ENCODE results near the gene IQSEC1.

DNA sequence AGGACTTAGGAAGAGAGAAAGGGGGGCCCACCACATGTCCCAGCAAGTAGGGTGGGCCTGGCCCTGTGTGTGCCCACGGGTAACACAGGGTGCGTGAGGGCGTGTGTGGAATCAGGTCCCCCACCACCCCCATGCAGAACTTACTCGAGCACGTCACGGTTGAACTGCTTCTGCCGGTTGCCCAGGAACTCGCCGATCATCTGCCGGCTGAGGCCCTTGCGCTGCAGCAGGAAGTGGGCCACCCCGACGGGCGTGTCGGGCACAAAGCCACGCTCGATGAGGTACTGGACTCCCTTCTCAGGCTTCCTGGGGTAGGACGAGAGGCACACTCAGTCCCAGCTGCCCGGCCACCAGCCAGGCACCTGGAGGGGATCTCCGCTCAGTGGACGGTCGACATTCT, 148.8 kb downstream of the IQSEC1 start:
- TF ChIP-seq, protein P1, sequence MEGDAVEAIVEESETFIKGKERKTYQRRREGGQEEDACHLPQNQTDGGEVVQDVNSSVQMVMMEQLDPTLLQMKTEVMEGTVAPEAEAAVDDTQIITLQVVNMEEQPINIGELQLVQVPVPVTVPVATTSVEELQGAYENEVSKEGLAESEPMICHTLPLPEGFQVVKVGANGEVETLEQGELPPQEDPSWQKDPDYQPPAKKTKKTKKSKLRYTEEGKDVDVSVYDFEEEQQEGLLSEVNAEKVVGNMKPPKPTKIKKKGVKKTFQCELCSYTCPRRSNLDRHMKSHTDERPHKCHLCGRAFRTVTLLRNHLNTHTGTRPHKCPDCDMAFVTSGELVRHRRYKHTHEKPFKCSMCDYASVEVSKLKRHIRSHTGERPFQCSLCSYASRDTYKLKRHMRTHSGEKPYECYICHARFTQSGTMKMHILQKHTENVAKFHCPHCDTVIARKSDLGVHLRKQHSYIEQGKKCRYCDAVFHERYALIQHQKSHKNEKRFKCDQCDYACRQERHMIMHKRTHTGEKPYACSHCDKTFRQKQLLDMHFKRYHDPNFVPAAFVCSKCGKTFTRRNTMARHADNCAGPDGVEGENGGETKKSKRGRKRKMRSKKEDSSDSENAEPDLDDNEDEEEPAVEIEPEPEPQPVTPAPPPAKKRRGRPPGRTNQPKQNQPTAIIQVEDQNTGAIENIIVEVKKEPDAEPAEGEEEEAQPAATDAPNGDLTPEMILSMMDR (IDR thresholded peaks at IDR 0.05) = no peak
- TF ChIP-seq POLR2A (IDR thresholded peaks at IDR 0.05; ENCODE audit: low read depth) = no peak
